ENCODE results near the gene TAS2R50.
"Not testable (repeated sequence)": the region's sequence is repeated elsewhere in the genome, so short reads cannot be mapped to it uniquely, and the experiment has no call there.

Gene TAS2R50, protein sequence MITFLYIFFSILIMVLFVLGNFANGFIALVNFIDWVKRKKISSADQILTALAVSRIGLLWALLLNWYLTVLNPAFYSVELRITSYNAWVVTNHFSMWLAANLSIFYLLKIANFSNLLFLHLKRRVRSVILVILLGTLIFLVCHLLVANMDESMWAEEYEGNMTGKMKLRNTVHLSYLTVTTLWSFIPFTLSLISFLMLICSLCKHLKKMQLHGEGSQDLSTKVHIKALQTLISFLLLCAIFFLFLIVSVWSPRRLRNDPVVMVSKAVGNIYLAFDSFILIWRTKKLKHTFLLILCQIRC

DNA sequence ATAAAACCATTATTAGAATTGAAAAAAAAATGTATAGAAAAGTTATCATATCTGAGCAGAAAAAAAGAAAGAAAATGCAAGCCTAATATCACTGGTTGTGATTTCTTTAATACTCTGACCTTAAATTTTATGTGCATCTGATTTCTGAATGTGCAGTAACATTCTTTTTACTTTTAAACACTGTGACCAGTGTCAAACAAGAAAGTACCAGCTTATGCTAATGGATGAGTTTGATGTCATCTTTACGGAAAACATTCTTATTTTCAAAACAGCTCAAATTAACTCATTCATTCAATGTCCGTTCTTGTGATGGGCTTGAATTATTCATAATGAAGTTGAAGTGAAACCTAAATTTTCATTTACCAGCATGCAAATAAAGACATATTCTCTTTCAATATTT is at the start of gene TAS2R50:
Gene TAS2R50, minus strand, starts transcription at position 101 of the 400 bp plus-strand sequence. Its CDS starts 52 bp downstream, at position 49.
- Mint-ChIP-seq H3K27ac (no peak within 1 kb of the TSS), H3K36me3 (peaks cover 18 to 27% of the 10 kb centered on the region in 2 donors), H3K27me3 (no peaks in the 10 kb centered on the region), H3K4me1 (peaks cover 0 to 6% of the 10 kb centered on the region in 2 donors), H3K9me3 (peaks cover 7 to 10% of the 10 kb centered on the region in 2 donors), H3K4me3 (no peak within 1 kb of the TSS)
- no peak for DNase-seq
- no peak for ATAC-seq (replicated peaks)

DNA sequence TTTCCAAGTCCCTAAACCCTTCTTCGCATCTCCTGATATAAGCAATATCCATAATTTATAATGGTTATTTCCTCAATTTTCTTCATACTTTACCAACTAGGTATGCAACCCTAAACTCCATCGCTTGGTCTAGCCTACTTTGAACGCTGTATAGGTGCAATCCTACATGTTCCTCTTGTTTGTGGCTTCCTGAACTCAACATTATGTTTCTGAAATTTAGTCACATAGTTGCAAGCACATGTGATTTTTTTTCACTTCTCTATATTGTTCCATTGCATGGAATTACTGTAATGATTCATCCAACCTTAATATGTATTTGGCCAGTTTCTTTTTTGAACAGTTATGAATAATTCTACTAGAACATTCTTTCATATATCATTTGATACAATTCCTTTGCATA is 47.2 kb upstream of the TAS2R50 start:
- ATAC-seq (replicated peaks) = peak; percentile 93 to 100
- not testable (repeated sequence) for H3K9me3 Mint-ChIP-seq

DNA sequence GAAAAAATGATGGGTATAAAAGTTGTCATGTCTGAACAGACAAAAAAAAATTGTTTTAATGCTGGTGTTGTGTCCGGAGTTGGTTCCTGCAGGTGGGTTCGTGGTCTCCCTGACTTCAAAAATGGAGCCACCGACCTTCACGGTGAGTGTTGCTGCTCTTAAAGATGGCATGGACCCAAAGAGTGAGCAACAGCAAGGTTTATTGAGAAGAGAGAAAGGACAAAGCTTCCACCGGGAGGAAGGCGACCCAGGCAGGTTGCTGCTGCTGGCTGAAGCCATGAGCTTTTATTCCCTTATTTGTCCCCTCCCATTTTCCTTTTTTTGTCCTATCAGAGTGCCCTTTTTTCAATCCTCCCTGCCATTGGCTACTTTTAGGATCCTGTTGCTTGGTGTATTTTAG is 44.6 kb upstream of the TAS2R50 start, which contains the start of gene TAS2R31:
Gene TAS2R31, minus strand, starts transcription at position 101 of the 400 bp plus-strand sequence. Its CDS starts 72 bp downstream, at position 29.
- Mint-ChIP-seq H3K27me3 (no peaks in the 10 kb centered on the region), H3K36me3 (peaks cover 31 to 43% of the 10 kb centered on the region in 2 donors), H3K4me1 (no peaks in the 10 kb centered on the region), H3K27ac (no peak within 1 kb of the TSS), H3K9me3 (peaks cover 4 to 7% of the 10 kb centered on the region in 2 donors), H3K4me3 (no peak within 1 kb of the TSS)
- ATAC-seq (replicated peaks) (no peak), DNase-seq (no peak)

More for the DNA sequence above, 47.2 kb upstream of the TAS2R50 start:
- not testable (repeated sequence) for H3K27me3 Mint-ChIP-seq, H3K4me1 Mint-ChIP-seq, H3K27ac Mint-ChIP-seq, DNase-seq, H3K4me3 Mint-ChIP-seq
- peaks cover 26 to 36% of the 10 kb centered on the region in 2 donors for H3K36me3 Mint-ChIP-seq

DNA sequence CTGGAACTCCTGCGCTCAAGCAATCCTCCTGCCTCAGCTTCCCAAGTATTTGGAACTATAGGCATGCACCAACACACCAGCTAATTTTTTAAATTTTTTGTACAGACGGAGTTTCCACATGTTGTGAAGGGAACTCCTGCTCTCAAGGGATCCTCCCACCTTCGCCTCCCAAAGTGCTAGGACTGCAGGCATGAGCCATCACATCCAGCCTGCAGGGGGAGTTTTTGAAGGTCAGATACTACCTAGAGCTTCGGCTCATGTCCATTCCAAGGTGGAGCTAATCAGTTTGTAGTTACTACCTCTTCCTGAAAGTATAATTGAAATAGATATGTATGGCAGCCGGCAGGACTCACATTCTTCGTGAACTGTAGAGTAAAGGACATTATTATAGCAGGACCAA is 39.4 kb upstream of the TAS2R50 start:
- Mint-ChIP-seq H3K9me3 (peaks cover 6 to 8% of the 10 kb centered on the region in 2 donors), H3K27ac (no peak overlapping the region), H3K36me3 (peaks cover 27 to 44% of the 10 kb centered on the region in 2 donors)

DNA sequence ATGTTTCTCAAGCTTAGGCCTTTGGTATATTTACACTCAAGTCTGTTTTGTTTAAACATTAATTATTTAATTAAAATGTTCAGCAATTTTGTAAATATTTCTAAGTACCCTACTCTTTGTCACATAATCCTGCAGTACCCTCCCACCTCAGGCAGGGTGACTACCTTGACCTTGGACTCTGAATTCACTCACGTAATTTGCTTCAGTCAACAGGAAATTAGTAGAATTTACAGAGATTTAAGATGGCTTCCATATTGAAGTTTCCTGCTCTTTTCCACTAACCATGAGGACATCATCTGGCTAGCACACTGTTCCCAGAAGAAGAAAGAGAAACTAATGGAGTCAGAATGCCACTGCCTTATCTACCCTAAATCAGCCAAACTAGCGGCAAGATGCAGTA is 36.7 kb upstream of the TAS2R50 start:
- ATAC-seq (replicated peaks) = no peak
- no peak for DNase-seq
- Mint-ChIP-seq H3K27me3 (no peaks in the 10 kb centered on the region), H3K4me1 (peaks cover 0 to 14% of the 10 kb centered on the region in 2 donors), H3K36me3 (peaks cover 24 to 31% of the 10 kb centered on the region in 2 donors), H3K27ac (no peak overlapping the region), H3K9me3 (peaks cover 6 to 8% of the 10 kb centered on the region in 2 donors), H3K4me3 (no peak overlapping the region)

More for the DNA sequence above, 39.4 kb upstream of the TAS2R50 start:
- no peak overlapping the region for H3K4me3 Mint-ChIP-seq
- H3K27me3 Mint-ChIP-seq = no peaks in the 10 kb centered on the region
- no peak for DNase-seq
- ATAC-seq (replicated peaks) = no peak
- peaks cover 0 to 7% of the 10 kb centered on the region in 2 donors for H3K4me1 Mint-ChIP-seq

DNA sequence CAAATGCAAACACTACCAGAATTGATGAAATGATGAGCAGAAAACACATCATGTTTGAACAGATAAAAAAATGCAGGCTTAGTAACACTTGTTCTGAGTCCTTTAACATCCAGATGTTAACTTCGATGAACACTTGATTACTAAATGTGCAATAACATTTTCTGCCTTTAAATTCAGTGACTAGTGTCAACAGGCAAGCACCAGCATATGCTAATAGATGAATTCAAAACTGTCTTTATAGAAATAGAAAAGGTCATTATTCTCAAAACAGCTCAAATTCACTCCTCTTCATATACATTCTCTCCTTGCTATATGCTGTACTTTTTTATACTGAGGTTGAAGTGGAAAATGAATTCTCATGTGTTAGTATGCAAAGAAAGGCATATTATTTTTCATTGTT is 35.8 kb upstream of the TAS2R50 start, which contains the start of gene TAS2R19:
Gene TAS2R19, minus strand, starts transcription at position 101 of the 400 bp plus-strand sequence. Its CDS starts 49 bp downstream, at position 52.
- peaks cover 6 to 8% of the 10 kb centered on the region in 2 donors for H3K9me3 Mint-ChIP-seq
- no peak for DNase-seq
- no peak within 1 kb of the TSS for H3K4me3 Mint-ChIP-seq
- ATAC-seq (replicated peaks) = no peak
- H3K27me3 Mint-ChIP-seq = no peaks in the 10 kb centered on the region
- no peak within 1 kb of the TSS for H3K27ac Mint-ChIP-seq
- H3K36me3 Mint-ChIP-seq = peaks cover 20 to 29% of the 10 kb centered on the region in 2 donors
- peaks cover 1 to 14% of the 10 kb centered on the region in 2 donors for H3K4me1 Mint-ChIP-seq

DNA sequence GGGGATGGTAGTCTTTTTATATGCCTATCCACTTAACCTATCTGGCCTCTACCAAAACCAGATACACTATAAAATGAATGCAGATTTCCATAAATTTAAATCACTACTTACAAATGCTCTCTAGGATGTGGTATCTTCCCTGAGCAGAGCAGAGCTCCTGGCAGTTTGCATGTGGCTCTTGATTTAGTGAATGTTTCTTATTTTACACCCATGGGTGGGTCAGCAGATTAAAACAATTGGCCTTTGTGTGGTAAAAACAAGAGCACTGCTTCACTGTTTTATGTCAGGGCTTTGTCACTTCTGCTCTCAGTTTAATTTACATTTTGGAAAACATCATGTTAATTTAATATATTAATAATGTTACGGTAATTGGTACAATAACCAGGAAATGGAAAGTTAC is 30.2 kb upstream of the TAS2R50 start:
- no peak overlapping the region for H3K4me3 Mint-ChIP-seq
- H3K36me3 Mint-ChIP-seq = peaks cover 11 to 31% of the 10 kb centered on the region in 2 donors
- no peaks in the 10 kb centered on the region for H3K9me3 Mint-ChIP-seq
- ATAC-seq (replicated peaks) = no peak
- H3K27ac Mint-ChIP-seq = no peak overlapping the region
- H3K4me1 Mint-ChIP-seq = peaks cover 1 to 22% of the 10 kb centered on the region in 2 donors
- H3K27me3 Mint-ChIP-seq = no peaks in the 10 kb centered on the region
- DNase-seq = no peak

DNA sequence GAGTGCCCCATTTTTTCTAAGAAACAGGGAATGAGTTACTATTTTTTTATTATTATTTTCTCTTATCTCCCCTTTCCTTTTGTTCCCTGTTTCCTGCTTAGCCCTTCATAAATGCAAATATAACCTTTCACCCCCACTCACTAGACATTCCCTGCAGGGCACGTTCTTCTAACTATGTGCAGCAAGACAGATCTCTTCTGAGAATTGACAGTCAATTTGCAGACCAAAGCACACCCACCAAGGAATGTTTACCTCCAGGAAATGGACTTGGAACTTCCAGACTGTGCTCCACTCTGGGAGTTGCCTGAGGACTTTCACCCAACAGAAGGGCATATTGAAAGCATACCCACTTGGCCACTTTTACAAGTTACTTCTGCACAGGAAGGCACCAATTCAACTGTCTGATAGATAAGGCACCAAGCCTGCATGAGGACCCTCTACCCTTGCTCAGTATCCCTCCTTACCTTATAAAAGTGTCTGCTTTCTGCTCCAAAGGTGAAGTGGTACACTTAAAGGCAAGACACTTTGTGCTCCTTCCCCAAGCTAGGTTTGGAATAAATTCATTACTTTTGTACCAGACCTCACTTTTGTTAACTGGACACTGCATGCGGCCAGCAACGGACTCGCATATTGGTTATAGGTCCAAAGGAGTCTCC is 29.2 kb upstream of the TAS2R50 start:
- Mint-ChIP-seq H3K27ac (no peak overlapping the region), H3K4me3 (no peak overlapping the region), H3K9me3 (no peaks in the 10 kb centered on the region), H3K4me1 (peaks cover 1 to 16% of the 10 kb centered on the region in 2 donors), H3K36me3 (peaks cover 6 to 25% of the 10 kb centered on the region in 2 donors), H3K27me3 (no peaks in the 10 kb centered on the region)
- ATAC-seq (replicated peaks) (no peak), DNase-seq (no peak)

DNA sequence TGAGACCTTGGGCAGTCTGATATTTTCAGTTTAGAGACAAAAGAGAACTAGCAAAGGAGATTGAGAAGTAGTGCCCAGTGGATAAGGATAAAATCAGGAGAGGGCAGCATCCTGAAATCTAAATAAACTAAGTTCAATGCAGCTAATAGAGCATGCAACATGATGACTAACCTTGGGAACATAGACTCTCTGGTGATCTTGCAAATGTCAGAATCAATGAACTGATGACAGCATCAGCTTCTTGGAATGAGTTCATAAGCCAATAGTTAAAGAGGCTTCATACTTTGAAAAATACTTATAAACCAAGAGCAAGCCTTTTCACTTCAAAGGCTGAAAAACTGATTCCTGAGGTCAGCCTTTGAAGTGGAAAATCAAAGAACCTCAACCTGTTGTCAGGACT is 27.5 kb upstream of the TAS2R50 start:
- no peaks in the 10 kb centered on the region for H3K9me3 Mint-ChIP-seq
- no peak overlapping the region for H3K27ac Mint-ChIP-seq
- peaks cover 6 to 25% of the 10 kb centered on the region in 2 donors for H3K36me3 Mint-ChIP-seq
- H3K27me3 Mint-ChIP-seq = no peaks in the 10 kb centered on the region
- DNase-seq = no peak
- no peak overlapping the region for H3K4me3 Mint-ChIP-seq
- no peak for ATAC-seq (replicated peaks)
- H3K4me1 Mint-ChIP-seq = peaks cover 1 to 16% of the 10 kb centered on the region in 2 donors

DNA sequence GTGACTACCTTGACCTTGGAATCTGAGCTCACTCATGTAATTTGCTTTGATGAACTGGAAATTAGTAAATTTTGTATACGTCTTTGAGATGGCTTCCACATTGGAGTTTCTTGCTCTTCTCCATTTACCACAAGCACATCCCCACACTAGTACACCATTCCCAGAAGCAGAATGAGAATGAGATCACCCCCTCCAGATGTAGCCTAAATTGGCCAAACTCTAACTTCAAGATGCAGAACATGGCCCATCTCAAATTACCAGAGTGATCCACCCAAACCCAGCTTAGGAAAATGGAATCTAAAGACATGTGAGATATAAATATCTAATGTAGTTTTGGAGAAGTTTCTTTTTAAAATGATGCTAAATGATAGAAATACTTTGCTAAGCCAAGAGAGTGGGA is 20.9 kb upstream of the TAS2R50 start:
- DNase-seq (no peak), ATAC-seq (replicated peaks) (no peak)
- Mint-ChIP-seq H3K9me3 (no peaks in the 10 kb centered on the region), H3K4me3 (no peak overlapping the region), H3K4me1 (no peaks in the 10 kb centered on the region), H3K36me3 (peaks cover 7 to 16% of the 10 kb centered on the region in 2 donors), H3K27ac (no peak overlapping the region), H3K27me3 (no peaks in the 10 kb centered on the region)

DNA sequence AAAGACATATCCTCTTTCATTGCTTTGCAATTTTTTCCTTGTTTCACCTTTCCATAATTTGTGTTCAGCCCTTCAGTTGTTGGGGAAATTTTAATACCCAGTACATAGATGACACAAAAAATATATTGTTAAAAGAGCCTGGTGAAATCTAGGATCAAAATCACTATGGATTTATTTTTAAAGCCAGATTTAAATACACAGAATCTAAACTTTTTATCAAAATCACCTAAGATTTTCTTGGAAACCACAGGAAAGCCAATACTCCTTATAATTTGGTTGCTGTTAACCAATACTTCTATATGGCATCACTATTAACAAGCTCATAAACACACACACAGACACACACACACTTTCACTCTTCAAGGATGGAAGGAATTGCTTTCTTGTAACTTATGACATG is 11.5 kb upstream of the TAS2R50 start, which contains the start of gene TAS2R20:
Gene TAS2R20, minus strand, starts transcription at position 101 of the 400 bp plus-strand sequence. CDS start 429 bp downstream, outside the sequence.
- H3K9me3 Mint-ChIP-seq = peaks cover 0 to 4% of the 10 kb centered on the region in 2 donors
- no peak for ATAC-seq (replicated peaks)
- no peak within 1 kb of the TSS for H3K4me3 Mint-ChIP-seq
- no peak for DNase-seq
- H3K27ac Mint-ChIP-seq = no peak within 1 kb of the TSS
- H3K27me3 Mint-ChIP-seq = no peaks in the 10 kb centered on the region
- no peaks in the 10 kb centered on the region for H3K4me1 Mint-ChIP-seq
- H3K36me3 Mint-ChIP-seq = peaks cover 8 to 28% of the 10 kb centered on the region in 2 donors

DNA sequence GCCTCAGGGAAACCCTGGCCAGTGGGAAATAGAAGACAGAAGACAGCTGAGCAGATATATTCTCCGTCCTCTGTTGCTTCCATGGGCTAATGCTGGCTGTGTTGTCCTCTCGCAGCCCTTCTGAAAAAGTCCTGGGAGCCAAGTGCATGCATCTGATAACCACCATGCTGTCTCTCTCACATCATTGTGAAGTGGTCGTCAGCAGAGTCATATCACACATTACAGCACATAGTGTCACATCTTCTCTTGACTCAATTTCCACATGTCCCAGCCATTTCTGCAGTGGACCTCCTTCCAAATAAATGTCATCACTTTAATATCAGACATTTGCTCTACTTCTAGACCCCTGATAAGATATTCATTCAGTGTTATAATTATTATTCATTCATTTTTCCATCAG is 7.6 kb upstream of the TAS2R50 start:
- ATAC-seq (replicated peaks) (no peak), DNase-seq (no peak)
- Mint-ChIP-seq H3K9me3 (peaks cover 5 to 10% of the 10 kb centered on the region in 2 donors), H3K4me3 (no peak overlapping the region), H3K36me3 (peaks cover 18 to 40% of the 10 kb centered on the region in 2 donors), H3K4me1 (no peaks in the 10 kb centered on the region), H3K27ac (no peak overlapping the region), H3K27me3 (no peaks in the 10 kb centered on the region)

DNA sequence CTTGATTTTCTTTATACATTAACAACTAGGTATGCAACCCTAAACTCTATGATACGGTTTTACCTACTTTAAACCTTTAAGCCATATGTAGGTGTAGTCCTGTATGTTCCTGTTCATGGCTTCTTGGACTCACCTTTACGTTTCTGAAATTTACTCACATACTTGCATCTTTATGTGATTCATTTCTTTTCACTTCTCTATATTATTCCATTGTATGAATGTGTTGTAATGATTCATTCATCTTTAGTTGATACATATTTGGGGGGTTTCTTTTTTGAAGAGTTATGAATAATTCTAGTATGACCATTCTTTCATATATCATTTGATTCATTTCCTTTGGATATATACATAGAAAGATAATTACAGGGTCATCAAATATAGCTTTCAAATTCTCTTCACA is 2.4 kb upstream of the TAS2R50 start:
- H3K27me3 Mint-ChIP-seq = no peaks in the 10 kb centered on the region
- no peak for DNase-seq
- peak in 1 of 2 donors; percentile 53 for ATAC-seq (replicated peaks)
- H3K27ac Mint-ChIP-seq = no peak overlapping the region
- peaks cover 7 to 10% of the 10 kb centered on the region in 2 donors for H3K9me3 Mint-ChIP-seq
- H3K4me3 Mint-ChIP-seq = no peak overlapping the region
- H3K4me1 Mint-ChIP-seq = no peaks in the 10 kb centered on the region
- peaks cover 16 to 27% of the 10 kb centered on the region in 2 donors for H3K36me3 Mint-ChIP-seq

DNA sequence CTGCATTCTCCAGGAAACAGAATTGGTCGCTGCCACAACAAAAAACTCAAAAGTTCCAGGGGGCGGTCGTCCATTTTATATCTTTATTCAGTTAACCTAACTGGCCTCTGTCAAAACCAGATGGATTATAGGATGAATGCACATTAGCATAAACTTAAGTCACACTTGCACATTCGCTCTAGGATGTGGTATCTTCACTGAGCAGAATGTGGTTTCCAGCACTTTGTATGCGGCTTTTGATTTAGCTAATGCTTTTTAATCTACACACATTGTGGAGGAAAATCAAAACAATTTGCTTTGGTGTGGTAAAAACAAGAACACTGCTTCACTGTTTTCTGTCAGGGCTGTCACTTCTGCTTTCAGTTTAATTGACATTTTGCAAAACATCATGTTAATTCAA is 4.5 kb downstream of the TAS2R50 start:
- Mint-ChIP-seq H3K27me3 (no peaks in the 10 kb centered on the region), H3K36me3 (peaks cover 10 to 18% of the 10 kb centered on the region in 2 donors), H3K27ac (no peak overlapping the region), H3K9me3 (peaks cover 0 to under 1% of the 10 kb centered on the region in 2 donors), H3K4me1 (peaks cover 3 to 8% of the 10 kb centered on the region in 2 donors), H3K4me3 (no peak overlapping the region)
- ATAC-seq (replicated peaks) (peak; percentile 36 to 52), DNase-seq (no peak)

Data from stimulated activated naive B cell treated with anti-CD40 and anti-IgM and Interleukin-4, amounts not matched to agents 10 μg/mL and 1 μg/mL and 100 μg/mL, for 72 hours (primary cell).